IMR-90 (cell line): Measurements from ENCODE around the gene RMI1. TPM values are rescaled to one million over a fixed set of nuclear protein-coding genes. Genes with fewer than 3 reads are reported as not detected.

Source experiments
- ATAC-seq: fragments of 200-7000 bp; cut with Tn5 transposase; 2 replicates; pipeline ENCODE4 v1.9.1; 2020; ENCODE audit warnings: low read depth, mild to moderate bottlenecking, moderate library complexity
- BruUV-seq: library from RNA; stranded (reverse); fragments of 400-500 nt; replicated peaks from 2 replicates; lab custom pipeline; 2021; lab: Mats Ljungman, UMichigan
- CTCF ChIA-PET: fragments of 300-600 bp; formaldehyde crosslinking; extraction: SDS; loops from one replicate; lab custom pipeline; 2021; ENCODE audit warnings: antibody characterized with exemption; lab: Yijun Ruan, JAX
- POLR2A ChIA-PET: fragments of 300-600 bp; sonication (Branson Sonifier 250); formaldehyde crosslinking; loops from one replicate; lab custom pipeline; 2022; ENCODE audit warnings: antibody characterized with exemption; ENCODE audit not compliant: unreplicated experiment; lab: Charles Lee
- DNase-seq: peaks from one replicate; pipeline ENCODE4 v3.0.0; 2013
- H2AFZ ChIP-seq: replicated peaks from 2 replicates; pipeline ENCODE3; 2013; ENCODE audit warnings: low read length, mild to moderate bottlenecking; ENCODE audit not compliant: poor library complexity
- H2AK5ac ChIP-seq: 2 replicates; pipeline ENCODE4 v1.6.1; 2013; ENCODE audit warnings: low read depth, low read length, inconsistent platforms
- H2AK9ac ChIP-seq: replicated peaks from 2 replicates; pipeline ENCODE3; 2013; ENCODE audit warnings: mild to moderate bottlenecking, low read depth, low read length, moderate library complexity; ENCODE audit not compliant: poor library complexity
- H2BK120ac ChIP-seq: 2 replicates; pipeline ENCODE4 v1.6.1; 2013; ENCODE audit warnings: low read depth, low read length, inconsistent platforms
- H2BK15ac ChIP-seq: 3 replicates; pipeline ENCODE4 v1.6.1; 2013; ENCODE audit warnings: low read depth, low read length, inconsistent platforms
- H2BK20ac ChIP-seq: 2 replicates; pipeline ENCODE4 v1.6.1; 2013; ENCODE audit warnings: low read depth, mild to moderate bottlenecking, inconsistent platforms, low read length, moderate library complexity
- H2BK5ac ChIP-seq: 2 replicates; pipeline ENCODE4 v1.6.1; 2013; ENCODE audit warnings: mild to moderate bottlenecking, low read depth, low read length, inconsistent platforms; ENCODE audit not compliant: poor library complexity, severe bottlenecking
- H3K14ac ChIP-seq: replicated peaks from 2 replicates; pipeline ENCODE4 v1.6.1; 2013; ENCODE audit warnings: low read depth, low read length, inconsistent platforms
- H3K18ac ChIP-seq: 2 replicates; pipeline ENCODE4 v1.6.1; 2013; ENCODE audit warnings: low read depth, low read length, control low read depth
- H3K23ac ChIP-seq: 2 replicates; pipeline ENCODE4 v1.6.1; 2013; ENCODE audit warnings: low read depth, low read length, inconsistent platforms
- H3K27ac ChIP-seq: 2 replicates; pipeline ENCODE4 v1.5.1; 2013; ENCODE audit warnings: mild to moderate bottlenecking, control low read depth, low read length; ENCODE audit not compliant: insufficient read depth
- H3K27me3 ChIP-seq: 2 replicates; pipeline ENCODE4 v1.6.1; 2013; ENCODE audit warnings: low read length; ENCODE audit not compliant: control insufficient read depth, insufficient read depth
- H3K36me3 ChIP-seq: 2 replicates; pipeline ENCODE4 v1.6.1; 2013; ENCODE audit warnings: low read length, mixed read lengths; ENCODE audit not compliant: control insufficient read depth, insufficient read depth
- H3K4ac ChIP-seq: 2 replicates; pipeline ENCODE4 v1.6.1; 2013; ENCODE audit warnings: low read depth, low read length, inconsistent platforms
- H3K4me1 ChIP-seq: 2 replicates; pipeline ENCODE4 v1.6.1; 2013; ENCODE audit warnings: low read length, mixed read lengths; ENCODE audit not compliant: control insufficient read depth, insufficient read depth
- H3K4me2 ChIP-seq: 2 replicates; pipeline ENCODE4 v1.6.1; 2013; ENCODE audit warnings: low read depth, mild to moderate bottlenecking, control low read depth, low read length, moderate library complexity
- H3K4me3 ChIP-seq: 2 replicates; pipeline ENCODE4 v1.5.1; 2013; ENCODE audit warnings: low read depth, mild to moderate bottlenecking, control low read depth, low read length, moderate library complexity; ENCODE audit not compliant: insufficient read depth
- H3K56ac ChIP-seq: 2 replicates; pipeline ENCODE4 v1.6.1; 2013; ENCODE audit warnings: low read length, inconsistent platforms; ENCODE audit not compliant: insufficient read depth; ENCODE audit errors: extremely low read depth
- H3K79me1 ChIP-seq, 2 experiments: 2 replicates each; pipeline ENCODE4 v1.6.1; 2013; ENCODE audit warnings: low read length in 2 of 2, inconsistent platforms in 1 of 2, low read depth in 1 of 2
- H3K9ac ChIP-seq: 2 replicates; pipeline ENCODE4 v1.6.1; 2013; ENCODE audit warnings: low read depth, low read length, control low read depth
- H3K9me1 ChIP-seq: 2 replicates; pipeline ENCODE4 v1.6.1; 2013; ENCODE audit warnings: low read length, inconsistent platforms; ENCODE audit not compliant: insufficient read depth
- H3K9me3 ChIP-seq: 2 replicates; pipeline ENCODE4 v1.6.1; 2013; ENCODE audit warnings: low read length; ENCODE audit not compliant: control insufficient read depth, insufficient read depth
- H4K20me1 ChIP-seq: 2 replicates; pipeline ENCODE4 v1.6.1; 2013; ENCODE audit warnings: low read length, inconsistent platforms; ENCODE audit not compliant: insufficient read depth
- H4K5ac ChIP-seq: 2 replicates; pipeline ENCODE4 v1.6.1; 2013; ENCODE audit warnings: mild to moderate bottlenecking, low read depth, low read length, control low read depth
- H4K8ac ChIP-seq, 2 experiments: 2 replicates each; pipeline ENCODE4 v1.6.1; 2013; ENCODE audit warnings: low read depth in 2 of 2, low read length in 2 of 2, control low read depth in 1 of 2, inconsistent platforms in 1 of 2
- H4K91ac ChIP-seq: 2 replicates; pipeline ENCODE4 v1.6.1; 2013; ENCODE audit warnings: low read depth, low read length, inconsistent platforms; ENCODE audit not compliant: insufficient read depth
- CEBPB ChIP-seq: IDR thresholded peaks from 2 replicates; pipeline ENCODE4 v1.6.1; 2012; ENCODE audit warnings: low read depth, low read length, improper control_type of control experiment
- MAFK ChIP-seq: IDR thresholded peaks from 2 replicates; pipeline ENCODE4 v1.6.1; 2012; ENCODE audit warnings: low read depth, low read length, improper control_type of control experiment
- MAZ ChIP-seq: IDR thresholded peaks from 2 replicates; pipeline ENCODE4 v1.6.1; 2012; ENCODE audit warnings: low read depth, mild to moderate bottlenecking, low read length, improper control_type of control experiment, moderate library complexity, borderline replicate concordance
- NFE2L2 ChIP-seq: fragments of 150-350 bp; IDR thresholded peaks from 2 replicates; pipeline ENCODE4 v1.6.1; 2016; ENCODE audit warnings: low read depth, mild to moderate bottlenecking, low read length
- POLR2A ChIP-seq: IDR thresholded peaks from 2 replicates; pipeline ENCODE4 v1.6.1; 2012; ENCODE audit warnings: mild to moderate bottlenecking, low read depth, low read length
- USF2 ChIP-seq: fragments of 150-350 bp; IDR thresholded peaks from 2 replicates; pipeline ENCODE4 v1.6.1; 2017; ENCODE audit warnings: mild to moderate bottlenecking, antibody characterized with exemption, low read length, low read depth
- dilution Hi-C: fragments of 300-500 bp; cut with HindIII; formaldehyde crosslinking; loops from one replicate; pipeline ENCODE4 v1.14.3; 2018; ENCODE audit warnings: low sequenced_read_pairs; ENCODE audit not compliant: unreplicated experiment
- in situ Hi-C: fragments of 300-500 bp; cut with MboI; formaldehyde crosslinking; loops from 3 replicates; pipeline ENCODE4 v1.14.3; 2019; ENCODE audit warnings: low sequenced_read_pairs, inconsistent platforms, mixed read lengths
- intact Hi-C: fragments of 100-400 bp; cut with micrococcal nuclease; formaldehyde crosslinking; loops from 2 replicates; pipeline ENCODE4 v1.10.0; 2022
- polyA plus RNA-seq, 3 experiments: library from polyadenylated mRNA; depleted of rRNA; stranded (reverse); fragments of >200 nt; gene quantifications; 2 replicates each; pipeline ENCODE4 v1.2.3, GENCODE V29; 2012; ENCODE audit warnings: low replicate concordance in 1 of 3
- total RNA-seq: library from RNA; depleted of rRNA; stranded (reverse); fragments of >200 nt; gene quantifications from 2 replicates; pipeline ENCODE4 v1.2.3, GENCODE V29; 2012

Gene RMI1
- total and polyA plus RNA-seq, 2 of the 4 experiments (the other 2 are of a cell fraction), result 4.4 to 6.8 TPM

- ChIA-PET CTCF (interaction anchor here (1.0 kb wide), 1 partner anchor 268 kb away, joined by 4 read pairs; no protein-coding TSS in a partner anchor), POLR2A (no interaction called here)
- H3K79me1 ChIP-seq, result peaks cover 31% of the 10 kb centered on the region in 2 experiments
- H2BK120ac ChIP-seq, result no peak overlapping the region
- H3K23ac ChIP-seq, result no peak overlapping the region
- TF ChIP-seq CEBPB (peak; percentile 57; the same call in 1 of the 2 replicates), MAZ (no peak), USF2 (no peak), MAFK (no peak), NFE2L2 (no peak), POLR2A (no peak)
- no peak overlapping the region for H2BK15ac ChIP-seq
- no peak for ATAC-seq
- H3K36me3 ChIP-seq, result peaks cover 3% of the 10 kb centered on the region; the same call in 1 of the 2 replicates
- H3K56ac ChIP-seq, result no peak overlapping the region
- no peaks in the 10 kb centered on the region for H3K9me1 ChIP-seq
- H2AK5ac ChIP-seq, result no peak overlapping the region
- dilution Hi-C loops, result no loop called here
- H4K8ac ChIP-seq, result no peak overlapping the region
- no peak overlapping the region for H2AK9ac ChIP-seq
- no peak overlapping the region for H3K4me2 ChIP-seq
- H3K27ac ChIP-seq, result no peak overlapping the region
- H3K14ac ChIP-seq, result no peak overlapping the region
- H3K4me3 ChIP-seq, result no peak overlapping the region
- in situ Hi-C loops, result no loop called here
- no peak overlapping the region for H2BK20ac ChIP-seq
- no peak overlapping the region for H3K18ac ChIP-seq
- no peak overlapping the region for H2BK5ac ChIP-seq
- H2AFZ ChIP-seq, result no peak overlapping the region
- intact Hi-C loops, result no loop called here
- no peaks in the 10 kb centered on the region for H4K20me1 ChIP-seq
- no peak overlapping the region for H3K9ac ChIP-seq
- H3K27me3 ChIP-seq, result no peaks in the 10 kb centered on the region
- BruUV-seq, result no TSS peak
- H3K9me3 ChIP-seq, result no peaks in the 10 kb centered on the region
- H4K91ac ChIP-seq, result no peak overlapping the region
- DNase-seq, result no peak
- H3K4me1 ChIP-seq, result no peaks in the 10 kb centered on the region; the same call in 1 of the 2 replicates
- H4K5ac ChIP-seq, result no peak overlapping the region
- no peak overlapping the region for H3K4ac ChIP-seq
Measured at GRCh38 chr9:83992901-83993300, 12.3 kb downstream of the RMI1 start.
